Measurements from ENCODE around the gene SELENOF. TPM values are rescaled to one million over a fixed set of nuclear protein-coding genes. Genes with fewer than 3 reads are reported as not detected.

Gene SELENOF
- total RNA-seq, 1 experiment from 2014 or later = 175 TPM

DNA sequence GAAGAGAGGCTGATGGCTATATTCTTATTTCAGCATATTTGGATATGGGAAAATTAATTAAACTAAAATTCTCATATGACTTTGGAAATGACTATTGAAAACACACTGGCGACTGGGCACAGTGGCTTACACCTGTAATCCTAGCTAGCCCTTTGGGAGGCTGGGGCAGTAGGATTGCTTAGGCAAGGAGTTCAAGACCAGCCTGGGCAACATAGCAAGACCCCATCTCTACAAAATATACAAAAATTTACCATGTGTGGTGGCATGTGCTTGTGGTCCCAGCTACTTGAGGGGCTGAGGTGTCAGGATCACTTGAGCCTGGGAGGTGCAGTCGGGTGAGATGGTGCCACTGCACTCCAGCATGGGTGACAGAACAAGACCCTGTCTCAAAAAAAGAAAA, 26.7 kb upstream of the SELENOF start:
- TF ChIP-seq TCF7L2 (IDR thresholded peaks at IDR 0.05; ENCODE audit: borderline replicate concordance, extremely low read depth, insufficient read depth, insufficient read length) = no peak
- no peak for TF ChIP-seq CBX3 (IDR thresholded peaks at IDR 0.05; ENCODE audit: low read depth)
- no peak for TF ChIP-seq EGR1 (IDR thresholded peaks at IDR 0.05; ENCODE audit: low read depth)
- TF ChIP-seq SP1 (IDR thresholded peaks at IDR 0.05; ENCODE audit: low read depth) = no peak
- no peak for TF ChIP-seq POLR2AphosphoS5 (IDR thresholded peaks at IDR 0.05; ENCODE audit: low read depth, low read length)
- TF ChIP-seq YY1 (IDR thresholded peaks at IDR 0.05; ENCODE audit: extremely low read depth, insufficient replicate concordance, low read depth, low read length) = no peak
- no peak for TF ChIP-seq ZFX (IDR thresholded peaks at IDR 0.05)
- TF ChIP-seq, protein P1, sequence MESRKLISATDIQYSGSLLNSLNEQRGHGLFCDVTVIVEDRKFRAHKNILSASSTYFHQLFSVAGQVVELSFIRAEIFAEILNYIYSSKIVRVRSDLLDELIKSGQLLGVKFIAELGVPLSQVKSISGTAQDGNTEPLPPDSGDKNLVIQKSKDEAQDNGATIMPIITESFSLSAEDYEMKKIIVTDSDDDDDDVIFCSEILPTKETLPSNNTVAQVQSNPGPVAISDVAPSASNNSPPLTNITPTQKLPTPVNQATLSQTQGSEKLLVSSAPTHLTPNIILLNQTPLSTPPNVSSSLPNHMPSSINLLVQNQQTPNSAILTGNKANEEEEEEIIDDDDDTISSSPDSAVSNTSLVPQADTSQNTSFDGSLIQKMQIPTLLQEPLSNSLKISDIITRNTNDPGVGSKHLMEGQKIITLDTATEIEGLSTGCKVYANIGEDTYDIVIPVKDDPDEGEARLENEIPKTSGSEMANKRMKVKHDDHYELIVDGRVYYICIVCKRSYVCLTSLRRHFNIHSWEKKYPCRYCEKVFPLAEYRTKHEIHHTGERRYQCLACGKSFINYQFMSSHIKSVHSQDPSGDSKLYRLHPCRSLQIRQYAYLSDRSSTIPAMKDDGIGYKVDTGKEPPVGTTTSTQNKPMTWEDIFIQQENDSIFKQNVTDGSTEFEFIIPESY (IDR thresholded peaks at IDR 0.05; ENCODE audit: extremely low read depth, insufficient replicate concordance, low read length) = no peak
- TF ChIP-seq, protein P2, sequence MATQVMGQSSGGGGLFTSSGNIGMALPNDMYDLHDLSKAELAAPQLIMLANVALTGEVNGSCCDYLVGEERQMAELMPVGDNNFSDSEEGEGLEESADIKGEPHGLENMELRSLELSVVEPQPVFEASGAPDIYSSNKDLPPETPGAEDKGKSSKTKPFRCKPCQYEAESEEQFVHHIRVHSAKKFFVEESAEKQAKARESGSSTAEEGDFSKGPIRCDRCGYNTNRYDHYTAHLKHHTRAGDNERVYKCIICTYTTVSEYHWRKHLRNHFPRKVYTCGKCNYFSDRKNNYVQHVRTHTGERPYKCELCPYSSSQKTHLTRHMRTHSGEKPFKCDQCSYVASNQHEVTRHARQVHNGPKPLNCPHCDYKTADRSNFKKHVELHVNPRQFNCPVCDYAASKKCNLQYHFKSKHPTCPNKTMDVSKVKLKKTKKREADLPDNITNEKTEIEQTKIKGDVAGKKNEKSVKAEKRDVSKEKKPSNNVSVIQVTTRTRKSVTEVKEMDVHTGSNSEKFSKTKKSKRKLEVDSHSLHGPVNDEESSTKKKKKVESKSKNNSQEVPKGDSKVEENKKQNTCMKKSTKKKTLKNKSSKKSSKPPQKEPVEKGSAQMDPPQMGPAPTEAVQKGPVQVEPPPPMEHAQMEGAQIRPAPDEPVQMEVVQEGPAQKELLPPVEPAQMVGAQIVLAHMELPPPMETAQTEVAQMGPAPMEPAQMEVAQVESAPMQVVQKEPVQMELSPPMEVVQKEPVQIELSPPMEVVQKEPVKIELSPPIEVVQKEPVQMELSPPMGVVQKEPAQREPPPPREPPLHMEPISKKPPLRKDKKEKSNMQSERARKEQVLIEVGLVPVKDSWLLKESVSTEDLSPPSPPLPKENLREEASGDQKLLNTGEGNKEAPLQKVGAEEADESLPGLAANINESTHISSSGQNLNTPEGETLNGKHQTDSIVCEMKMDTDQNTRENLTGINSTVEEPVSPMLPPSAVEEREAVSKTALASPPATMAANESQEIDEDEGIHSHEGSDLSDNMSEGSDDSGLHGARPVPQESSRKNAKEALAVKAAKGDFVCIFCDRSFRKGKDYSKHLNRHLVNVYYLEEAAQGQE (IDR thresholded peaks at IDR 0.05; ENCODE audit: low read depth) = no peak
- TF ChIP-seq ELF1 (IDR thresholded peaks at IDR 0.05; ENCODE audit: borderline replicate concordance, low read depth) = no peak
- TF ChIP-seq FOSL1 (IDR thresholded peaks at IDR 0.05; ENCODE audit: low read depth) = no peak
- TF ChIP-seq EZH2 (IDR thresholded peaks at IDR 0.05) = no peak
- TF ChIP-seq, protein P3, sequence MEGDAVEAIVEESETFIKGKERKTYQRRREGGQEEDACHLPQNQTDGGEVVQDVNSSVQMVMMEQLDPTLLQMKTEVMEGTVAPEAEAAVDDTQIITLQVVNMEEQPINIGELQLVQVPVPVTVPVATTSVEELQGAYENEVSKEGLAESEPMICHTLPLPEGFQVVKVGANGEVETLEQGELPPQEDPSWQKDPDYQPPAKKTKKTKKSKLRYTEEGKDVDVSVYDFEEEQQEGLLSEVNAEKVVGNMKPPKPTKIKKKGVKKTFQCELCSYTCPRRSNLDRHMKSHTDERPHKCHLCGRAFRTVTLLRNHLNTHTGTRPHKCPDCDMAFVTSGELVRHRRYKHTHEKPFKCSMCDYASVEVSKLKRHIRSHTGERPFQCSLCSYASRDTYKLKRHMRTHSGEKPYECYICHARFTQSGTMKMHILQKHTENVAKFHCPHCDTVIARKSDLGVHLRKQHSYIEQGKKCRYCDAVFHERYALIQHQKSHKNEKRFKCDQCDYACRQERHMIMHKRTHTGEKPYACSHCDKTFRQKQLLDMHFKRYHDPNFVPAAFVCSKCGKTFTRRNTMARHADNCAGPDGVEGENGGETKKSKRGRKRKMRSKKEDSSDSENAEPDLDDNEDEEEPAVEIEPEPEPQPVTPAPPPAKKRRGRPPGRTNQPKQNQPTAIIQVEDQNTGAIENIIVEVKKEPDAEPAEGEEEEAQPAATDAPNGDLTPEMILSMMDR (IDR thresholded peaks at IDR 0.05 in 2 of 3, conservative IDR thresholded peaks at IDR 0.05 in 1 of 3; ENCODE audit: borderline replicate concordance in 1 of 3, insufficient read depth in 1 of 3, low read depth in 2 of 3, low read length in 2 of 3) = no peak
- TF ChIP-seq, protein P4, sequence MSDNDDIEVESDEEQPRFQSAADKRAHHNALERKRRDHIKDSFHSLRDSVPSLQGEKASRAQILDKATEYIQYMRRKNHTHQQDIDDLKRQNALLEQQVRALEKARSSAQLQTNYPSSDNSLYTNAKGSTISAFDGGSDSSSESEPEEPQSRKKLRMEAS (IDR thresholded peaks at IDR 0.05) = no peak
- no peak for TF ChIP-seq RAD21 (IDR thresholded peaks at IDR 0.05; ENCODE audit: low read depth)
- TF ChIP-seq SIN3A (IDR thresholded peaks at IDR 0.05; ENCODE audit: low read depth) = no peak
- TF ChIP-seq, protein P5, sequence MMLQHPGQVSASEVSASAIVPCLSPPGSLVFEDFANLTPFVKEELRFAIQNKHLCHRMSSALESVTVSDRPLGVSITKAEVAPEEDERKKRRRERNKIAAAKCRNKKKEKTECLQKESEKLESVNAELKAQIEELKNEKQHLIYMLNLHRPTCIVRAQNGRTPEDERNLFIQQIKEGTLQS (IDR thresholded peaks at IDR 0.05) = no peak
- no peak for DNase-seq (ENCODE audit: low read depth, low spot score)
- no peaks in the 10 kb centered on the region for H4K20me1 ChIP-seq (ENCODE audit: insufficient read depth)
- H3K9me2 ChIP-seq (ENCODE audit: insufficient read depth) = no peaks in the 10 kb centered on the region
- no peak overlapping the region for H3K4me2 ChIP-seq (ENCODE audit: low read length)
- ATAC-seq = no peak
- RAD21 ChIA-PET (ENCODE audit: low non-redundant PET in 1 of 2, low total read pairs in 2 of 2, uncharacterized antibody in 2 of 2, unreplicated experiment in 2 of 2) = no interaction called here
- POLR2A ChIA-PET = no interaction called here
- peaks cover 36% of the 10 kb centered on the region for H3K79me2 ChIP-seq (ENCODE audit: insufficient read depth, low read length)
- BruUV-seq (replicated peaks) = no TSS peak
- H3K27me3 ChIP-seq (ENCODE audit: insufficient read depth, low read length) = no peaks in the 10 kb centered on the region
- no peaks in the 10 kb centered on the region for H3K36me3 ChIP-seq (ENCODE audit: control insufficient read depth in 1 of 2, insufficient read depth in 2 of 2, low read length in 2 of 2)
- H3K9me3 ChIP-seq (ENCODE audit: control insufficient read depth in 1 of 2, insufficient read depth in 1 of 2, low read depth in 1 of 2, low read length in 2 of 2) = no peaks in the 10 kb centered on the region
- no peak overlapping the region for H3K9ac ChIP-seq (ENCODE audit: low read length)
- no peak overlapping the region for H2AFZ ChIP-seq (ENCODE audit: low read depth, low read length, poor library complexity, severe bottlenecking)
- H3K27ac ChIP-seq (ENCODE audit: low read depth, low read length) = no peak overlapping the region
- intact Hi-C loops (cut with micrococcal nuclease) = no loop called here
- no peak overlapping the region for H3K4me3 ChIP-seq (replicated peaks in 1 of 2; ENCODE audit: low read depth in 1 of 2, low read length in 2 of 2)
- CTCF ChIA-PET = no interaction called here
- H3K4me1 ChIP-seq (ENCODE audit: control insufficient read depth in 1 of 2, insufficient read depth in 2 of 2, low read length in 2 of 2) = peaks cover 11 to 12% of the 10 kb centered on the region in 2 experiments
